GM12874 (cell line): ENCODE results near the gene FILIP1L.

ENCODE experiments used
- TF ChIP-seq, protein P1 (sequence below): IDR thresholded peaks from 2 replicates; pipeline ENCODE4 v1.5.1; 2011; ENCODE audit warnings: low read depth, mild to moderate bottlenecking, control low read depth, low read length, moderate library complexity; ENCODE audit not compliant: insufficient read depth

The FILIP1L gene

DNA sequence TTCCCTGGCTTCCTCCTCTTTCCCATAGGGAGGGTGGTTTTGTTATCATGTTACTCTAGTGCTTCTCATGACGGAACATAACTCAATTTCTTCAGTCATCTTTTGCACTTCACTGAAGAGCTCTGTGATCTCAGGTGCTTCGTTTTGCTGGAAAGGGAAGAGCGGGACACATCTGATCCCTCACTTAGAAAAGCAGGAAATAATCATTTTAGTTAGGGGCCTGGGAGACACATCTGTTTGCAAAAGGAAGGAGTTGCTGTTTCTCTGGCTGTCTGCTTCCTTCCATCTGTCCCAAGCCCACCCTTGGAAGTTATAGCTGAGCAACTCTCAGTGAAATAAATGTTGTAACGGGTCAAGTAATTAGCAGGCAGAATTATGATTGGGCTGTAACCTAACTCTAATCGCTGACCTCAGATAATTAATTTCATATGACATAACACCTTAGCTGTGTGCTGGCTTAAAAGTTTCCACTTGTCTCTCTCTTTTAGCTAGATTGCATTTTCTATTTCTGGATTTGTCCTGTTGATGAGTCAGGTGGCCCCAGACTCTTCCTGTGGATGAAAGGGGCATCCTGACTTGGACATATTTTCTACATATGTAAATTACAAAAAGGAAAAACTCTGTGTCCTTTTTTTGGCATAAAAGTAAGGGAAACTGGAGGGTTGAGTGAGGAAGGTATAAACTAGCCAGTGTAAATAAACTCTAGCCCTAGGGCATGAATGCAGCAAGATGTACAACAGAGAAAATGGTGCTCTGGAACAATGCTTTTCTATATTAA lies 11.0 kb upstream of the FILIP1L start:
- TF ChIP-seq, protein P1, sequence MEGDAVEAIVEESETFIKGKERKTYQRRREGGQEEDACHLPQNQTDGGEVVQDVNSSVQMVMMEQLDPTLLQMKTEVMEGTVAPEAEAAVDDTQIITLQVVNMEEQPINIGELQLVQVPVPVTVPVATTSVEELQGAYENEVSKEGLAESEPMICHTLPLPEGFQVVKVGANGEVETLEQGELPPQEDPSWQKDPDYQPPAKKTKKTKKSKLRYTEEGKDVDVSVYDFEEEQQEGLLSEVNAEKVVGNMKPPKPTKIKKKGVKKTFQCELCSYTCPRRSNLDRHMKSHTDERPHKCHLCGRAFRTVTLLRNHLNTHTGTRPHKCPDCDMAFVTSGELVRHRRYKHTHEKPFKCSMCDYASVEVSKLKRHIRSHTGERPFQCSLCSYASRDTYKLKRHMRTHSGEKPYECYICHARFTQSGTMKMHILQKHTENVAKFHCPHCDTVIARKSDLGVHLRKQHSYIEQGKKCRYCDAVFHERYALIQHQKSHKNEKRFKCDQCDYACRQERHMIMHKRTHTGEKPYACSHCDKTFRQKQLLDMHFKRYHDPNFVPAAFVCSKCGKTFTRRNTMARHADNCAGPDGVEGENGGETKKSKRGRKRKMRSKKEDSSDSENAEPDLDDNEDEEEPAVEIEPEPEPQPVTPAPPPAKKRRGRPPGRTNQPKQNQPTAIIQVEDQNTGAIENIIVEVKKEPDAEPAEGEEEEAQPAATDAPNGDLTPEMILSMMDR, result no peak

DNA sequence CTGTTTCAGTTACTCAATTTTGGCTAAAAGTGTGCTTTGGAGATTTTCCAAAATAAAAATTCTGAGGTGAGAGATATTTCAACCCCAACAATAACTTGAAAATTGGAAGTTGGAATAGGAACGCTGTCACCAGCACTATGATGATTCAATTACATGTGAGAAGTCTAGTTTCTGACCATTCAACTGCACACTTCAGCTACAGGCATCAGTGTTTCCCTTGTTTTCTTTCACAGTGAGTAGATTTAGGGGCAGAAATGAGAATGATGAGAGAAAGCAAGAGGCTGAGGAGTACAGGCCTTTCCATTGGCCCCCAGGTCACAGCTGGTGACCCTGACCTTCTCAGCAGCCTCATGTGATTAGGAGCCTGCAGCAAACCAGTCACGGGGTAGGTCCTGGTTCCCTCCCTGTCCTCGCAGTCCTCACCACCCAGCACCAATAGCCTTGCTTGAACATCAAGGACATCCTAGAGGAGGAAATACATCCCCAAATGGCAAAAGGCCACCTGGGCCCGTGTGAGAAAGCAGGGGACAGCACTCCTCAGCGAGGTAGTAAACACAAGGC lies 10.0 kb upstream of the FILIP1L start:
- TF ChIP-seq, protein P1, result no peak

DNA sequence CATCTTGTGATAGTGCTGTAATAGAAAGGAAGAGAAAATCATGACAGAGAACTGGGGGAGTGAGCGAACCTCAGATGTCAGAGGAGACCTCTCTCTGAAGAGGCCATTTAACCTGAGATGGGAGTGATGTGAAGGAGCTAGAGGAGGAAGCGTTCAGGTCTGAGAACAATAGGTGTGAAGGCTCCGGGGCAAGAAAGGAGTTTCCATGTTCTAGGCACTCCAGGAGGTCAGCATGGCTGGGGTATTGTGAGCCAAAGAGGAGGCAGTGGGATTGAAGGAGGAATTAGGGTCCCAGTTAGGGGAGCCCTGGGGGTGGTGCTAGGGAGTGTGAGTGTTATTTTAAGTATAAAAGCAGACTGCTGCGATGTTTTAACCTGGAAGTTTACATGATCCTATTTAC lies 8.8 kb upstream of the FILIP1L start:
- TF ChIP-seq, protein P1, result no peak

DNA sequence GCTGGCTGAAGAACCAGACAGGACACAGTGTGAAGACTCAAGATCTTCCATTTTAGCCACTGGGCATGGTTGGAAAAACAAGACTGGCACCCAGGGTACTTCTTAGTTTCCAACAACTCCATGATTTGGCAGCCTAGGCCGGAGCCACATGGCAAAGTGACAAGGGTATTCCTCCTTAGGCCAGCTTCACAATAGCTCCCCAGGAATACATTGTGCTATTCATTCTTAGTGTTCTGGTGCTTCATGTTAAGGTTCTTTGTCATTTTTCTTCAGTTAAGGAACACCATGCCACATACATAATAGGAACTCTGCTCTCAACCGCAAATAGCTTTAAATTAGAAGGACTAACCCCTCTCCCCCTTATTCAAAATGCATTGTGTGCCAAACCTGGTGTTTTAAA lies 8.0 kb upstream of the FILIP1L start:
- TF ChIP-seq, protein P1, result no peak

DNA sequence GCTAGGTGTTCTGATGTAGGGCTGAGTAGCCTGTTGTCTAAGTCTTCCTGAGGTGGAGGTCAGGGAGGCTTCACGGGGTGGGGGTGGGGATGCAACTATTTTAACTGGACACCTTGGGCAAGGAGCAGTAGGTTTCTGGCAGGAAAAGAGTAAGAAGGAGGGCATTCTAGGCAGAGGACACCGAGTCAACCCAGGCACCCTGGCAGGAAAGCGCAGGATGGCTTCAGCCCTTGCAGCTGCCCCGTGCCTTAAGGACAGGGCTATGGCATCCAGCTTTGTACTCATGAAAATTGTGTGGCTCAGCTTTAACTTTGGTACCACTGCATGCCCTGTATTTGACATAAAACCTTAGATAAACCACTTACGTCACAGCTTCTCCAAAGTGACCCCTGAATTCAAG lies 6.4 kb upstream of the FILIP1L start:
- TF ChIP-seq, protein P1, result no peak

DNA sequence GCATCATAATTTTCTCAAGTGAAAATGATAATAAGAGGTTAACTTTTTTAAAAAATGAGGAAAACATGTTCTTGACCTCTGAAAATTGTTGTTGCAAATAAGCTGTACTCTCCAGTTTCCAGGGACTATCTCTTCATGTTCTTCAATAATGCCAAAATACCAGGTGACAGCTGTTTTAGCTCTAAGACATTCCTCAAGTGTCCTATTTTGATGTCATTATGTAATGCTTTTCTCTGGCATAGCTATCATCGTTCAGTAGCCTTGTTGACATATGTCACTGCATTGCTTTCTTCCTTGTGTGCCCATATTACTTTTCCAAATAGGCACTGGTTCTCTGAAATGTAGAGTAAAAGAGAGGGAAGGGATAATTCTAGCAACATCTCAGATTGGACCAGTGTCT lies 5.7 kb upstream of the FILIP1L start:
- TF ChIP-seq, protein P1, result no peak

DNA sequence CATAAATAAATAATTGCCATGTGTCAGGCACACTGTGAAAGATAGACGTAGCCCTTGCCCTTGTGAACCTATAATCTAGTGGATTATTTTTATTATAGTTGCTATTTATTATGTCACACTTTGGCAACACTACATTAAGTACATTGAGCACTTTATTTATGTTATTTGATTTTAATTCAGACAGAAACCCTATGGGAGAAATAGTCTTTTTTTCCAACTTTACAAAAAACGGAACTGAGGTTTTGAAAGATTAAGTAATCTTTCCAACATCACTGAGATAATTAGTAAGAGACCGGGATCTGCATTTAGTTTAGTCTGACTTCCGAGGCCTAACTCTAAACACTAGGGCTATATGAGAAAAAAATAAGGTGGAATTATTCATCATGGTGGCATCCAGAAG lies 2.8 kb upstream of the FILIP1L start:
- TF ChIP-seq, protein P1, result no peak
